Right lobe of liver (tissue), 6 donors: ENCODE results near the gene STPG4. TPM values are rescaled to one million over a fixed set of nuclear protein-coding genes. Genes with fewer than 3 reads are reported as not detected.

Experiments used
- ATAC-seq, 4 donors: fragments of 200-7000 bp; cut with Tn5 transposase; one replicate each; pipeline ENCODE4 v1.9.1; 2020; ENCODE audit warnings: mild to moderate bottlenecking in 4 of 4, moderate library complexity in 4 of 4
- DNase-seq, 3 donors: peaks; one replicate each; pipeline ENCODE4 v3.0.0-alpha.2; 2020
- H3K27ac ChIP-seq, 3 donors: fragments of 200-600 bp; one replicate each; pipeline ENCODE4 v1.8.0; 2022
- H3K27me3 ChIP-seq, 2 donors: fragments of 200-600 bp; one replicate each; pipeline ENCODE4 v1.8.0; 2022
- H3K36me3 ChIP-seq, 4 donors: fragments of 200-600 bp; sonication (generic) in 1 of 4; one replicate each; pipeline versions ENCODE4 v1.5.1 to v1.8.0; 2017 to 2022; ENCODE audit warnings: control low read depth in 1 of 4
- H3K4me1 ChIP-seq, 4 donors: fragments of 200-600 bp; sonication (generic) in 1 of 4; one replicate each; pipeline versions ENCODE4 v1.5.1 to v1.8.0; 2017 to 2022; ENCODE audit warnings: control low read depth in 1 of 4
- H3K4me3 ChIP-seq, 3 donors: fragments of 200-600 bp; one replicate each; pipeline ENCODE4 v1.8.0; 2022
- H3K9me3 ChIP-seq, 4 donors: fragments of 200-600 bp; sonication (generic) in 1 of 4; one replicate each; pipeline versions ENCODE4 v1.5.1 to v1.8.0; 2017 to 2022; ENCODE audit warnings: control low read depth in 1 of 4
- CTCF ChIP-seq, 4 donors: fragments of 200-600 bp in 3 of 4; fragments of 450-650 bp in 1 of 4; IDR thresholded peaks; one replicate each; pipeline versions ENCODE4 v1.5.1 to v1.8.0; 2016 to 2022; ENCODE audit warnings: antibody characterized with exemption in 4 of 4, mild to moderate bottlenecking in 2 of 4
- POLR2A ChIP-seq: fragments of 450-650 bp; IDR thresholded peaks from one replicate; pipeline ENCODE4 v1.6.1; 2017; ENCODE audit warnings: antibody characterized with exemption, mild to moderate bottlenecking
- WGBS: methylation state at CpG from one replicate; pipeline ENCODE4 v1.1.6; 2018; ENCODE audit warnings: low coverage, low lambda C conversion rate; ENCODE audit not compliant: insufficient coverage; ENCODE audit errors: missing lambda C conversion rate; 5-methylcytosine and 5-hydroxymethylcytosine counted together
- intact Hi-C, 2 donors: fragments of 100-400 bp; cut with DNase I; formaldehyde crosslinking; loops; one replicate each; pipeline versions ENCODE4 v1.11.2 to v1.14.1; 2022
- total RNA-seq, 6 experiments: library from RNA; depleted of rRNA in 2 of 6; stranded (reverse); fragments of >200 nt in 2 of 6; fragmentation: NEBNext Ultra II Directional in 3 of 6; extraction: Animal tissue kit (Norgen Biotek cat#: 25700) in 3 of 6; gene quantifications; one replicate each; pipeline versions ENCODE4 v1.1.0 to v1.2.4, GENCODE V29; 2016 to 2023
- donor health status: DM: no; HTN: yes; CAD: no.
- donor health status: DM: no; HTN: no; CAD: no.
- donor health status: DM: no; HTN: no; CAD: no.
- donor health status: DM: no; HTN: yes; CAD: no.
- donor health status: DM: no; HTN: yes; CAD: no.

Gene STPG4
- total RNA-seq, 6 experiments from 2014 or later: not detected

- TF ChIP-seq CTCF (IDR thresholded peaks at IDR 0.05) (no peak), POLR2A (no peak)
- intact Hi-C loops: no loop called here
- peak; percentile 59 to 78 (median 77) for ATAC-seq
- Histone ChIP-seq H3K27me3 (no peaks in the 10 kb centered on the region), H3K27ac (peak overlapping the region in 2 of 3 donors; percentile 4 to 58), H3K9me3 (no peaks in the 10 kb centered on the region), H3K36me3 (no peaks in the 10 kb centered on the region), H3K4me3 (no peak overlapping the region), H3K4me1 (peaks cover 4 to 37% (median 9%) of the 10 kb centered on the region in 4 donors)
- 13% methylated on average over 8 of the region's 14 CpGs for WGBS
- peak; percentile 63 to 90 (median 84) for DNase-seq
Observed at GRCh38 chr2:47067788-47068407, 87.2 kb downstream of the STPG4 start.

- no peak overlapping the region for H3K4me3 ChIP-seq
- H3K27me3 ChIP-seq: no peaks in the 10 kb centered on the region
- ATAC-seq (peak in 1 of 4 donors; percentile 5), DNase-seq (peak in 1 of 3 donors; percentile 49)
- TF ChIP-seq POLR2A (no peak), CTCF (IDR thresholded peaks at IDR 0.05) (no peak)
- intact Hi-C loops: no loop called here
- H3K9me3 ChIP-seq: no peaks in the 10 kb centered on the region
- H3K4me1 ChIP-seq: peaks cover 0 to 30% (median 9%) of the 10 kb centered on the region in 4 donors
- peaks cover 0 to 2% (median 0%) of the 10 kb centered on the region in 4 donors for H3K36me3 ChIP-seq
- peak overlapping the region in 1 of 3 donors; percentile 29 for H3K27ac ChIP-seq
- WGBS: no CpG with 5 or more reads among the region's 4 CpGs
Observed at GRCh38 chr2:47065771-47066380, 89.2 kb downstream of the STPG4 start.

- WGBS: 49% methylated on average over 3 of the region's 3 CpGs
- intact Hi-C loops: no loop called here
- Histone ChIP-seq H3K27me3 (no peaks in the 10 kb centered on the region), H3K4me1 (peaks cover 0 to 28% (median 9%) of the 10 kb centered on the region in 4 donors), H3K36me3 (peaks cover 0 to 2% (median 0%) of the 10 kb centered on the region in 4 donors), H3K4me3 (no peak overlapping the region), H3K9me3 (no peaks in the 10 kb centered on the region), H3K27ac (peak overlapping the region in 1 of 3 donors; percentile 29)
- ATAC-seq (no peak), DNase-seq (no peak)
- TF ChIP-seq POLR2A: no peak
- no peak for TF ChIP-seq CTCF (IDR thresholded peaks at IDR 0.05)
Observed at GRCh38 chr2:47065343-47065742, 89.8 kb downstream of the STPG4 start.

- no peak overlapping the region for H3K4me3 ChIP-seq
- 87% methylated on average over 3 of the region's 5 CpGs for WGBS
- H3K9me3 ChIP-seq: no peaks in the 10 kb centered on the region
- TF ChIP-seq CTCF (IDR thresholded peaks at IDR 0.05): no peak
- no peak overlapping the region for H3K27ac ChIP-seq
- ATAC-seq (no peak), DNase-seq (no peak)
- intact Hi-C loops: no loop called here
- H3K27me3 ChIP-seq: no peaks in the 10 kb centered on the region
- peaks cover 0 to 25% (median 9%) of the 10 kb centered on the region in 4 donors for H3K4me1 ChIP-seq
- H3K36me3 ChIP-seq: peaks cover 0 to 2% (median 0%) of the 10 kb centered on the region in 4 donors
Observed at GRCh38 chr2:47064106-47064505, 91.0 kb downstream of the STPG4 start.
